Measurements from ENCODE around the gene CNOT2. TPM values are rescaled to one million over a fixed set of nuclear protein-coding genes. Genes with fewer than 3 reads are reported as not detected.
A peak's percentile ranks its signal among the peaks of the same experiment; 100 is the strongest.

The CNOT2 gene
- total RNA-seq, 1 experiment from 2014 or later: 82.9 TPM

DNA sequence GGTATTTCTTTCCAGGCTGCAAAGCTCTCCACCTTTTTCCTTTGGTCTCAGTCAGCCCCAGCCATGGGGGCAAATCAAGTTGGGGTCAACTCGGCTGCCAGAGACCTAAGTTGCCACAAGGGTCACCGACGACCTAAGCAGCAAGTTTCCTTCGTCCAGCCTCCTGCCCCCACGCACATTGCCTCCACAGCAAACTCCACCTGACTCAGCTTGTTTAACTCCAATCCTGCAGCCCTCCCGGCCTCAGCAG, 122.1 kb downstream of the CNOT2 start:
- Histone ChIP-seq H2BK120ac (ENCODE audit: low read depth, low read length, poor library complexity, severe bottlenecking) (no peak overlapping the region), H3K4ac (ENCODE audit: low read depth, low read length) (no peak overlapping the region), H3K18ac (ENCODE audit: insufficient read length, low read depth, low read length) (no peak overlapping the region), H2BK15ac (ENCODE audit: low read depth, low read length) (no peak overlapping the region), H3K9me3 (ENCODE audit: control insufficient read depth, low read depth, low read length) (no peaks in the 10 kb centered on the region), H4K20me1 (ENCODE audit: control insufficient read depth, insufficient read depth, insufficient read length) (no peaks in the 10 kb centered on the region), H3K79me2 (ENCODE audit: insufficient read depth, low read length) (no peaks in the 10 kb centered on the region; the same call in 1 of the 2 replicates), H3K79me1 (ENCODE audit: insufficient read depth, low read depth, low read length, poor library complexity, severe bottlenecking) (no peaks in the 10 kb centered on the region), H3K9ac (ENCODE audit: extremely low read depth, insufficient read length, low read length) (peak overlapping the region; percentile 20), H3K27ac (ENCODE audit: insufficient read length, low read depth, low read length) (no peak overlapping the region), H3T11ph (ENCODE audit: low read length) (no peak overlapping the region), H3K27me3 (ENCODE audit: insufficient read depth, low read length) (no peaks in the 10 kb centered on the region), H3K4me1 (ENCODE audit: insufficient read depth, low read length) (no peaks in the 10 kb centered on the region), H3K23ac (ENCODE audit: insufficient read length, low read depth, low read length) (no peak overlapping the region), H3K56ac (ENCODE audit: insufficient read length, low read depth, low read length) (no peak overlapping the region), H4K8ac (replicated peaks; ENCODE audit: insufficient read length, low read depth, low read length) (no peak overlapping the region), H2BK5ac (ENCODE audit: insufficient read length, low read length) (no peak overlapping the region), H3K14ac (ENCODE audit: insufficient read depth, low read length) (no peak overlapping the region), H3K4me2 (ENCODE audit: insufficient read depth, insufficient read length, low read length) (peak overlapping the region; percentile 55), H2AK5ac (ENCODE audit: insufficient read length, low read length) (no peak overlapping the region), H4K91ac (ENCODE audit: insufficient read length, low read depth, low read length) (no peak overlapping the region), H3K23me2 (ENCODE audit: insufficient read length, low read depth, low read length, poor library complexity, severe bottlenecking) (peaks cover 21% of the 10 kb centered on the region), H2BK12ac (ENCODE audit: insufficient read length, low read depth, low read length) (no peak overlapping the region), H2BK20ac (ENCODE audit: low read depth, low read length, poor library complexity, severe bottlenecking) (no peak overlapping the region), H2AFZ (ENCODE audit: low read length) (no peak overlapping the region), H4K5ac (ENCODE audit: insufficient read length, low read depth, low read length) (no peak overlapping the region)
- Mint-ChIP-seq H3K27ac (no peak overlapping the region), H3K9me3 (peaks cover 0 to 2% of the 10 kb centered on the region in 2 experiments; a peak in 1 of 5 replicates), H3K36me3 (ENCODE audit: insufficient read depth in 1 of 3, low read depth in 3 of 3) (peaks cover 0 to 4% (median 3%) of the 10 kb centered on the region in 3 experiments; a peak in 4 of 7 replicates), H3K4me3 (peak overlapping the region; percentile 80 to 91), H3K27me3 (ENCODE audit: low read depth) (peaks cover 6% of the 10 kb centered on the region), H3K4me1 (peaks cover 21 to 32% of the 10 kb centered on the region in 2 experiments)
- DNase-seq: peak; percentile 58
- TF ChIP-seq, protein P1, sequence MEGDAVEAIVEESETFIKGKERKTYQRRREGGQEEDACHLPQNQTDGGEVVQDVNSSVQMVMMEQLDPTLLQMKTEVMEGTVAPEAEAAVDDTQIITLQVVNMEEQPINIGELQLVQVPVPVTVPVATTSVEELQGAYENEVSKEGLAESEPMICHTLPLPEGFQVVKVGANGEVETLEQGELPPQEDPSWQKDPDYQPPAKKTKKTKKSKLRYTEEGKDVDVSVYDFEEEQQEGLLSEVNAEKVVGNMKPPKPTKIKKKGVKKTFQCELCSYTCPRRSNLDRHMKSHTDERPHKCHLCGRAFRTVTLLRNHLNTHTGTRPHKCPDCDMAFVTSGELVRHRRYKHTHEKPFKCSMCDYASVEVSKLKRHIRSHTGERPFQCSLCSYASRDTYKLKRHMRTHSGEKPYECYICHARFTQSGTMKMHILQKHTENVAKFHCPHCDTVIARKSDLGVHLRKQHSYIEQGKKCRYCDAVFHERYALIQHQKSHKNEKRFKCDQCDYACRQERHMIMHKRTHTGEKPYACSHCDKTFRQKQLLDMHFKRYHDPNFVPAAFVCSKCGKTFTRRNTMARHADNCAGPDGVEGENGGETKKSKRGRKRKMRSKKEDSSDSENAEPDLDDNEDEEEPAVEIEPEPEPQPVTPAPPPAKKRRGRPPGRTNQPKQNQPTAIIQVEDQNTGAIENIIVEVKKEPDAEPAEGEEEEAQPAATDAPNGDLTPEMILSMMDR (conservative IDR thresholded peaks at IDR 0.05): no peak
- WGBS (ENCODE audit: extremely low coverage, insufficient read length, low lambda C conversion rate): no CpG with 5 or more reads among the region's 6 CpGs

Measured in H9 (cell line).